BLaER1 treated with 17β-estradiol and CSF1 and Interleukin-3, amounts not matched to agents 10 nM and 100 nM (cell line): Measurements from ENCODE around the gene TMEM204.
A peak's percentile ranks its signal among the peaks of the same experiment; 100 is the strongest.

Source experiments
- H3K27ac ChIP-seq, 11 experiments: shearing (Covaris generic); formaldehyde crosslinking; 2 replicates each; pipeline ENCODE4 v1.8.1; 2022
- H3K27me3 ChIP-seq, 11 experiments: shearing (Covaris generic); formaldehyde crosslinking; 2 replicates each; pipeline ENCODE4 v1.8.1; 2022
- H3K36me3 ChIP-seq, 11 experiments: shearing (Covaris generic); formaldehyde crosslinking; 2 replicates each; pipeline ENCODE4 v1.8.1; 2022
- H3K4me1 ChIP-seq, 10 experiments: shearing (Covaris generic); formaldehyde crosslinking; 2 replicates each; pipeline ENCODE4 v1.8.1; 2022
- H3K4me2 ChIP-seq, 11 experiments: shearing (Covaris generic); formaldehyde crosslinking; 2 replicates each; pipeline ENCODE4 v1.8.1; 2022
- H3K4me3 ChIP-seq, 10 experiments: shearing (Covaris generic); formaldehyde crosslinking; 2 replicates each; pipeline ENCODE4 v1.8.1; 2022
- H3K9ac ChIP-seq, 11 experiments: shearing (Covaris generic); formaldehyde crosslinking; 2 replicates each; pipeline ENCODE4 v1.8.1; 2022
- H3K9me3 ChIP-seq, 11 experiments: shearing (Covaris generic); formaldehyde crosslinking; replicated peaks in 1 of 11; 2 replicates each; pipeline ENCODE4 v1.8.1; 2022
- H4K20me1 ChIP-seq, 11 experiments: shearing (Covaris generic); formaldehyde crosslinking; 2 replicates each; pipeline ENCODE4 v1.8.1; 2022
- Cebpa-rat ChIP-seq, 11 experiments: shearing (Covaris generic); IDR thresholded peaks; 2 replicates each; pipeline ENCODE4 v1.8.1; 2022

The TMEM204 gene

GRCh38 chr16:1550696-1551095 lies 17.2 kb downstream of the TMEM204 start:
- peaks cover 0 to 34% (median 15%) of the 10 kb centered on the region in 11 experiments; a peak in 12 of 22 replicates for H3K36me3 ChIP-seq
- peak overlapping the region in 2 of 11 experiments; percentile 11 to 39; a peak in 1 of 22 replicates for H3K9ac ChIP-seq
- H3K9me3 ChIP-seq = no peaks in the 10 kb centered on the region
- peaks cover 13 to 37% (median 23%) of the 10 kb centered on the region in 10 experiments for H3K4me1 ChIP-seq
- peaks cover 0 to 12% (median 0%) of the 10 kb centered on the region in 11 experiments; a peak in 6 of 22 replicates for H4K20me1 ChIP-seq
- TF ChIP-seq Cebpa-rat (IDR thresholded peaks at IDR 0.05) = no peak
- H3K4me2 ChIP-seq = peak overlapping the region in 3 of 11 experiments; percentile 3 to 28 (median 24); a peak in 1 of 22 replicates
- no peak overlapping the region for H3K27ac ChIP-seq
- H3K4me3 ChIP-seq = no peak overlapping the region
- H3K27me3 ChIP-seq = no peaks in the 10 kb centered on the region; a peak in 2 of 22 replicates

GRCh38 chr16:1551166-1551565 lies 17.7 kb downstream of the TMEM204 start:
- no peak for TF ChIP-seq Cebpa-rat (IDR thresholded peaks at IDR 0.05)

GRCh38 chr16:1552129-1552528 lies 18.7 kb downstream of the TMEM204 start:
- Histone ChIP-seq H3K4me2 (no peak overlapping the region), H3K4me1 (peaks cover 0 to 23% (median 8%) of the 10 kb centered on the region in 10 experiments; a peak in 15 of 20 replicates), H3K27me3 (no peaks in the 10 kb centered on the region), H3K27ac (no peak overlapping the region), H3K9me3 (no peaks in the 10 kb centered on the region), H4K20me1 (peaks cover 0 to 11% (median 0%) of the 10 kb centered on the region in 11 experiments; a peak in 3 of 22 replicates), H3K4me3 (no peak overlapping the region), H3K36me3 (peaks cover 0 to 43% (median 27%) of the 10 kb centered on the region in 11 experiments; a peak in 15 of 22 replicates), H3K9ac (no peak overlapping the region; a peak in 1 of 22 replicates)
- no peak for TF ChIP-seq Cebpa-rat (IDR thresholded peaks at IDR 0.05)

More at GRCh38 chr16:1551166-1551565, 17.7 kb downstream of the TMEM204 start:
- H3K27ac ChIP-seq = no peak overlapping the region
- H3K27me3 ChIP-seq = no peaks in the 10 kb centered on the region; a peak in 2 of 22 replicates
- H4K20me1 ChIP-seq = peaks cover 0 to 11% (median 0%) of the 10 kb centered on the region in 11 experiments; a peak in 6 of 22 replicates
- H3K4me1 ChIP-seq = peaks cover 8 to 32% (median 18%) of the 10 kb centered on the region in 10 experiments
- no peak overlapping the region for H3K4me2 ChIP-seq
- H3K9ac ChIP-seq = no peak overlapping the region
- H3K9me3 ChIP-seq = no peaks in the 10 kb centered on the region
- peaks cover 0 to 37% (median 17%) of the 10 kb centered on the region in 11 experiments; a peak in 13 of 22 replicates for H3K36me3 ChIP-seq
- H3K4me3 ChIP-seq = no peak overlapping the region

- Histone ChIP-seq H3K4me2 (no peak overlapping the region), H3K27ac (no peak overlapping the region), H3K27me3 (no peaks in the 10 kb centered on the region), H3K36me3 (peaks cover 7 to 51% (median 29%) of the 10 kb centered on the region in 11 experiments; a peak in 17 of 22 replicates), H3K4me1 (peaks cover 0 to 29% (median 19%) of the 10 kb centered on the region in 10 experiments; a peak in 19 of 20 replicates), H4K20me1 (peaks cover 0 to 11% (median 0%) of the 10 kb centered on the region in 11 experiments; a peak in 3 of 22 replicates), H3K9ac (no peak overlapping the region), H3K9me3 (no peaks in the 10 kb centered on the region), H3K4me3 (no peak overlapping the region)
- no peak for TF ChIP-seq Cebpa-rat (IDR thresholded peaks at IDR 0.05)
Measured at GRCh38 chr16:1553946-1554825, 20.7 kb downstream of the TMEM204 start.

- no peak overlapping the region for H3K4me3 ChIP-seq
- no peak for TF ChIP-seq Cebpa-rat (IDR thresholded peaks at IDR 0.05)
- peaks cover 7 to 56% (median 31%) of the 10 kb centered on the region in 11 experiments; a peak in 20 of 22 replicates for H3K36me3 ChIP-seq
- no peak overlapping the region for H3K9ac ChIP-seq
- H3K27me3 ChIP-seq = no peaks in the 10 kb centered on the region
- H3K9me3 ChIP-seq = no peaks in the 10 kb centered on the region
- no peak overlapping the region for H3K27ac ChIP-seq
- no peak overlapping the region for H3K4me2 ChIP-seq
- peaks cover 0 to 11% (median 0%) of the 10 kb centered on the region in 11 experiments; a peak in 3 of 22 replicates for H4K20me1 ChIP-seq
- H3K4me1 ChIP-seq = peaks cover 0 to 35% (median 26%) of the 10 kb centered on the region in 10 experiments; a peak in 19 of 20 replicates
Measured at GRCh38 chr16:1554826-1555445, 21.5 kb downstream of the TMEM204 start.

- Histone ChIP-seq H3K4me1 (peaks cover 0 to 25% (median 21%) of the 10 kb centered on the region in 10 experiments; a peak in 19 of 20 replicates), H3K4me3 (no peak overlapping the region), H3K27ac (no peak overlapping the region), H3K4me2 (no peak overlapping the region), H3K9me3 (no peaks in the 10 kb centered on the region), H3K9ac (no peak overlapping the region), H4K20me1 (peaks cover 0 to 5% (median 0%) of the 10 kb centered on the region in 11 experiments; a peak in 3 of 22 replicates), H3K27me3 (no peaks in the 10 kb centered on the region), H3K36me3 (peaks cover 17 to 64% (median 44%) of the 10 kb centered on the region in 11 experiments; a peak in 21 of 22 replicates)
- TF ChIP-seq Cebpa-rat (IDR thresholded peaks at IDR 0.05) = no peak
Measured at GRCh38 chr16:1556254-1556653, 22.8 kb downstream of the TMEM204 start.

GRCh38 chr16:1557074-1557473 lies 23.6 kb downstream of the TMEM204 start:
- TF ChIP-seq Cebpa-rat (IDR thresholded peaks at IDR 0.05) = no peak
- H3K36me3 ChIP-seq = peaks cover 24 to 71% (median 51%) of the 10 kb centered on the region in 11 experiments; a peak in 21 of 22 replicates
- H3K9ac ChIP-seq = no peak overlapping the region; a peak in 1 of 22 replicates
- H3K9me3 ChIP-seq = no peaks in the 10 kb centered on the region
- H3K4me3 ChIP-seq = no peak overlapping the region
- no peak overlapping the region for H3K4me2 ChIP-seq
- no peaks in the 10 kb centered on the region for H3K27me3 ChIP-seq
- peaks cover 0 to 25% (median 21%) of the 10 kb centered on the region in 10 experiments; a peak in 19 of 20 replicates for H3K4me1 ChIP-seq
- H3K27ac ChIP-seq = no peak overlapping the region
- H4K20me1 ChIP-seq = peaks cover 0 to 2% (median 0%) of the 10 kb centered on the region in 11 experiments; a peak in 1 of 22 replicates

- Histone ChIP-seq H3K27ac (no peak overlapping the region), H4K20me1 (no peaks in the 10 kb centered on the region; a peak in 1 of 22 replicates), H3K4me3 (no peak overlapping the region), H3K9me3 (no peaks in the 10 kb centered on the region), H3K27me3 (no peaks in the 10 kb centered on the region), H3K4me1 (peaks cover 0 to 25% (median 21%) of the 10 kb centered on the region in 10 experiments; a peak in 19 of 20 replicates), H3K9ac (peak overlapping the region in 1 of 11 experiments; percentile 38; a peak in 1 of 22 replicates), H3K36me3 (peaks cover 24 to 75% (median 55%) of the 10 kb centered on the region in 11 experiments; a peak in 21 of 22 replicates), H3K4me2 (peak overlapping the region in 2 of 11 experiments; percentile 70 to 78; a peak in 2 of 22 replicates)
- no peak for TF ChIP-seq Cebpa-rat (IDR thresholded peaks at IDR 0.05)
Measured at GRCh38 chr16:1557576-1557975, 24.1 kb downstream of the TMEM204 start.
